ENCODE measurements around the gene JAZF1. TPM values are rescaled to one million over a fixed set of nuclear protein-coding genes. Genes with fewer than 3 reads are reported as not detected.

The JAZF1 gene
- total RNA-seq, 1 experiment from 2014 or later = 0.90 TPM

DNA sequence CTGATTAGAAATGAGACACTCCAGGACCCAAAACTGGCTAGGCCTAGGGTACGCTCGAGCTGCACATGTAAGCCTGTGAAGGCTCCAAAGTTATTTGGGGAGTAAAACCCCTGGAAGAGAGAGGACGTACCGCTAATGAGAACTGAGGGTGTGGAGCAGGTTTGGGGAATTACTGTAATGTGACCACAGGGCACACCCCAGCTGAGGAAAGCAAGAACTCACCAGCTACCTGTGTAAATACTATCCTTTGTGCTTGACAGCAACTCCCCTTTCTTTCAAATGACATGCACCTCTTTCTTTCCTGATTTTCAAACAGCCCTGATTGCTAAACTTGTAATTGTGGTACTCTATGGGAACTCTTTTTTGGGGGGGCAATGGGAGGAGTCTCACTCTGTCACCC is 147.2 kb downstream of the JAZF1 start:
- peak; percentile 33 to 43 for DNase-seq
- Histone ChIP-seq H4K20me1 (ENCODE audit: insufficient read depth) (no peaks in the 10 kb centered on the region), H3F3A (ENCODE audit: insufficient read depth, low read depth) (peaks cover 38% of the 10 kb centered on the region), H3K4me3 (no peak overlapping the region), H2AFZ (no peak overlapping the region), H3K36me3 (ENCODE audit: low read depth) (no peaks in the 10 kb centered on the region), H3K27me3 (ENCODE audit: insufficient read depth, low read depth) (no peaks in the 10 kb centered on the region), H3K4me2 (no peak overlapping the region), H3K79me2 (ENCODE audit: low read depth) (no peaks in the 10 kb centered on the region), H3K4me1 (replicated peaks; ENCODE audit: insufficient read depth) (peaks cover 49% of the 10 kb centered on the region), H3K27ac (no peak overlapping the region), H3K9me3 (ENCODE audit: insufficient read depth, low read depth) (no peaks in the 10 kb centered on the region), H3K9me2 (ENCODE audit: insufficient read depth) (no peaks in the 10 kb centered on the region)
- no peak for TF ChIP-seq EZH2 (IDR thresholded peaks at IDR 0.05; ENCODE audit: low read depth)
- no peak for TF ChIP-seq CTCF (conservative IDR thresholded peaks at IDR 0.05)
- intact Hi-C loops (cut with micrococcal nuclease; ENCODE audit: unreplicated experiment) = no loop called here
- ChIA-PET POLR2A (ENCODE audit: unreplicated experiment) (no interaction called here), CTCF (no interaction called here)
- no TSS peak for BruUV-seq (replicated peaks)

DNA sequence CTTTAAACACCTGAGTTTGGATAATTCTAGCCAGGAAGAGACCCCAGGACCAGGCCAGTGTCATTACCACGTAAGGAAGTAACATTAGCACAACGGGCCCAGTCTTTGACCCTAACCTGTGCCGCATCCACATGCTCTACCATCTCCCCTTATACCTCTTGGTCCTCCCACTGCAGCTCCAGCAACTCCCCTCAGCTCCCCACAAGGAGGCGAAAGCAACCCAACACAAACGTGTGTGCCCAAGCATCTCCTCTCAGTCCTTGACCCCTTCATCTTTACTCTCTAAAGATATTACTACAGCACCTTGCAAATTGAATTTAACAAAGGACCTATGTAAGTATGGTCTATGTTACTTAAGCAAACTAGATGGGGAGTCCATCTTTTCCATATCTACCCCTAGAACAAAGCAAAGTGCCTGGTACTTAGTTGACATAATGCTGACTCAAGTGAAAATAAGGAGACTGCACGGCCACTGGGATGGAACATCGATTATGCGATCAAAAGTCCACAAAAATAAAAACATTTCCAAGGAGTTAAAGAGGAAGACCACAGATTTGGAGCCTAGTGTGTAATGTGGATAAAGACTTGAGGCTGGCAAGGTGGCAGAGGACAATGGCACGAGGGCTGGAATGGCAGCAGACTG is 147.7 kb downstream of the JAZF1 start:
- no peaks in the 10 kb centered on the region for H3K79me2 ChIP-seq (ENCODE audit: low read depth)
- no peaks in the 10 kb centered on the region for H3K9me2 ChIP-seq (ENCODE audit: insufficient read depth)
- ChIA-PET POLR2A (ENCODE audit: unreplicated experiment) (no interaction called here), CTCF (no interaction called here)
- no peaks in the 10 kb centered on the region for H3K27me3 ChIP-seq (ENCODE audit: insufficient read depth, low read depth)
- no peak for TF ChIP-seq CTCF (conservative IDR thresholded peaks at IDR 0.05)
- TF ChIP-seq EZH2 (IDR thresholded peaks at IDR 0.05; ENCODE audit: low read depth) = no peak
- H3K36me3 ChIP-seq (ENCODE audit: low read depth) = no peaks in the 10 kb centered on the region
- peaks cover 38% of the 10 kb centered on the region for H3F3A ChIP-seq (ENCODE audit: insufficient read depth, low read depth)
- intact Hi-C loops (cut with micrococcal nuclease; ENCODE audit: unreplicated experiment) = no loop called here
- no peaks in the 10 kb centered on the region for H3K9me3 ChIP-seq (ENCODE audit: insufficient read depth, low read depth)
- no peak overlapping the region for H3K4me2 ChIP-seq
- BruUV-seq (replicated peaks) = no TSS peak
- H4K20me1 ChIP-seq (ENCODE audit: insufficient read depth) = no peaks in the 10 kb centered on the region
- H3K27ac ChIP-seq = no peak overlapping the region
- no peak overlapping the region for H3K4me3 ChIP-seq
- no peak overlapping the region for H2AFZ ChIP-seq
- DNase-seq = no peak
- H3K4me1 ChIP-seq (replicated peaks; ENCODE audit: insufficient read depth) = peaks cover 44% of the 10 kb centered on the region

GRCh38 chr7:28029051-28029450 is 151.5 kb downstream of the JAZF1 start:
- TF ChIP-seq CTCF (conservative IDR thresholded peaks at IDR 0.05) (no peak), EZH2 (IDR thresholded peaks at IDR 0.05; ENCODE audit: low read depth) (no peak)
- BruUV-seq (replicated peaks) = no TSS peak
- no peaks in the 10 kb centered on the region for H3K27me3 ChIP-seq (ENCODE audit: insufficient read depth, low read depth)
- H3K9me2 ChIP-seq (ENCODE audit: insufficient read depth) = no peaks in the 10 kb centered on the region
- H3K27ac ChIP-seq = no peak overlapping the region
- no peaks in the 10 kb centered on the region for H4K20me1 ChIP-seq (ENCODE audit: insufficient read depth)
- intact Hi-C loops (cut with micrococcal nuclease; ENCODE audit: unreplicated experiment) = loop anchor here (10.0 kb wide), 2 partner anchors 1174 to 1664 kb away; no protein-coding TSS in a partner anchor
- no peak overlapping the region for H3K4me2 ChIP-seq
- H3K36me3 ChIP-seq (ENCODE audit: low read depth) = no peaks in the 10 kb centered on the region
- peaks cover 9% of the 10 kb centered on the region for H3K4me1 ChIP-seq (replicated peaks; ENCODE audit: insufficient read depth)
- CTCF ChIA-PET = no interaction called here
- no peaks in the 10 kb centered on the region for H3K79me2 ChIP-seq (ENCODE audit: low read depth)
- no peak for DNase-seq
- no peak overlapping the region for H3K4me3 ChIP-seq
- no peak overlapping the region for H2AFZ ChIP-seq
- H3F3A ChIP-seq (ENCODE audit: insufficient read depth, low read depth) = peaks cover 5% of the 10 kb centered on the region; the same call in 1 of the 2 replicates
- POLR2A ChIA-PET (ENCODE audit: unreplicated experiment) = no interaction called here
- no peaks in the 10 kb centered on the region for H3K9me3 ChIP-seq (ENCODE audit: insufficient read depth, low read depth)

Measured in PC-9 (cell line).